IMR-90 (cell line): ENCODE results near the gene NTPCR. TPM values are rescaled to one million over a fixed set of nuclear protein-coding genes. Genes with fewer than 3 reads are reported as not detected.
A peak's percentile ranks its signal among the peaks of the same experiment; 100 is the strongest.

ENCODE experiments used
- ATAC-seq: fragments of 200-7000 bp; cut with Tn5 transposase; 2 replicates; pipeline ENCODE4 v1.9.1; 2020; ENCODE audit warnings: low read depth, mild to moderate bottlenecking, moderate library complexity
- BruUV-seq: library from RNA; stranded (reverse); fragments of 400-500 nt; replicated peaks from 2 replicates; lab custom pipeline; 2021; lab: Mats Ljungman, UMichigan
- CTCF ChIA-PET: fragments of 300-600 bp; formaldehyde crosslinking; extraction: SDS; loops from one replicate; lab custom pipeline; 2021; ENCODE audit warnings: antibody characterized with exemption; lab: Yijun Ruan, JAX
- POLR2A ChIA-PET: fragments of 300-600 bp; sonication (Branson Sonifier 250); formaldehyde crosslinking; loops from one replicate; lab custom pipeline; 2022; ENCODE audit warnings: antibody characterized with exemption; ENCODE audit not compliant: unreplicated experiment; lab: Charles Lee
- DNase-seq: peaks from one replicate; pipeline ENCODE4 v3.0.0; 2013
- H2AFZ ChIP-seq: replicated peaks from 2 replicates; pipeline ENCODE3; 2013; ENCODE audit warnings: low read length, mild to moderate bottlenecking; ENCODE audit not compliant: poor library complexity
- H2AK5ac ChIP-seq: 2 replicates; pipeline ENCODE4 v1.6.1; 2013; ENCODE audit warnings: low read depth, low read length, inconsistent platforms
- H2AK9ac ChIP-seq: replicated peaks from 2 replicates; pipeline ENCODE3; 2013; ENCODE audit warnings: mild to moderate bottlenecking, low read depth, low read length, moderate library complexity; ENCODE audit not compliant: poor library complexity
- H2BK120ac ChIP-seq: 2 replicates; pipeline ENCODE4 v1.6.1; 2013; ENCODE audit warnings: low read depth, low read length, inconsistent platforms
- H2BK15ac ChIP-seq: 3 replicates; pipeline ENCODE4 v1.6.1; 2013; ENCODE audit warnings: low read depth, low read length, inconsistent platforms
- H2BK20ac ChIP-seq: 2 replicates; pipeline ENCODE4 v1.6.1; 2013; ENCODE audit warnings: low read depth, mild to moderate bottlenecking, inconsistent platforms, low read length, moderate library complexity
- H2BK5ac ChIP-seq: 2 replicates; pipeline ENCODE4 v1.6.1; 2013; ENCODE audit warnings: mild to moderate bottlenecking, low read depth, low read length, inconsistent platforms; ENCODE audit not compliant: poor library complexity, severe bottlenecking
- H3K14ac ChIP-seq: replicated peaks from 2 replicates; pipeline ENCODE4 v1.6.1; 2013; ENCODE audit warnings: low read depth, low read length, inconsistent platforms
- H3K18ac ChIP-seq: 2 replicates; pipeline ENCODE4 v1.6.1; 2013; ENCODE audit warnings: low read depth, low read length, control low read depth
- H3K23ac ChIP-seq: 2 replicates; pipeline ENCODE4 v1.6.1; 2013; ENCODE audit warnings: low read depth, low read length, inconsistent platforms
- H3K27ac ChIP-seq: 2 replicates; pipeline ENCODE4 v1.5.1; 2013; ENCODE audit warnings: mild to moderate bottlenecking, control low read depth, low read length; ENCODE audit not compliant: insufficient read depth
- H3K27me3 ChIP-seq: 2 replicates; pipeline ENCODE4 v1.6.1; 2013; ENCODE audit warnings: low read length; ENCODE audit not compliant: control insufficient read depth, insufficient read depth
- H3K36me3 ChIP-seq: 2 replicates; pipeline ENCODE4 v1.6.1; 2013; ENCODE audit warnings: low read length, mixed read lengths; ENCODE audit not compliant: control insufficient read depth, insufficient read depth
- H3K4ac ChIP-seq: 2 replicates; pipeline ENCODE4 v1.6.1; 2013; ENCODE audit warnings: low read depth, low read length, inconsistent platforms
- H3K4me1 ChIP-seq: 2 replicates; pipeline ENCODE4 v1.6.1; 2013; ENCODE audit warnings: low read length, mixed read lengths; ENCODE audit not compliant: control insufficient read depth, insufficient read depth
- H3K4me2 ChIP-seq: 2 replicates; pipeline ENCODE4 v1.6.1; 2013; ENCODE audit warnings: low read depth, mild to moderate bottlenecking, control low read depth, low read length, moderate library complexity
- H3K4me3 ChIP-seq: 2 replicates; pipeline ENCODE4 v1.5.1; 2013; ENCODE audit warnings: low read depth, mild to moderate bottlenecking, control low read depth, low read length, moderate library complexity; ENCODE audit not compliant: insufficient read depth
- H3K56ac ChIP-seq: 2 replicates; pipeline ENCODE4 v1.6.1; 2013; ENCODE audit warnings: low read length, inconsistent platforms; ENCODE audit not compliant: insufficient read depth; ENCODE audit errors: extremely low read depth
- H3K79me1 ChIP-seq, 2 experiments: 2 replicates each; pipeline ENCODE4 v1.6.1; 2013; ENCODE audit warnings: low read length in 2 of 2, inconsistent platforms in 1 of 2, low read depth in 1 of 2
- H3K9ac ChIP-seq: 2 replicates; pipeline ENCODE4 v1.6.1; 2013; ENCODE audit warnings: low read depth, low read length, control low read depth
- H3K9me1 ChIP-seq: 2 replicates; pipeline ENCODE4 v1.6.1; 2013; ENCODE audit warnings: low read length, inconsistent platforms; ENCODE audit not compliant: insufficient read depth
- H3K9me3 ChIP-seq: 2 replicates; pipeline ENCODE4 v1.6.1; 2013; ENCODE audit warnings: low read length; ENCODE audit not compliant: control insufficient read depth, insufficient read depth
- H4K20me1 ChIP-seq: 2 replicates; pipeline ENCODE4 v1.6.1; 2013; ENCODE audit warnings: low read length, inconsistent platforms; ENCODE audit not compliant: insufficient read depth
- H4K5ac ChIP-seq: 2 replicates; pipeline ENCODE4 v1.6.1; 2013; ENCODE audit warnings: mild to moderate bottlenecking, low read depth, low read length, control low read depth
- H4K8ac ChIP-seq, 2 experiments: 2 replicates each; pipeline ENCODE4 v1.6.1; 2013; ENCODE audit warnings: low read depth in 2 of 2, low read length in 2 of 2, control low read depth in 1 of 2, inconsistent platforms in 1 of 2
- H4K91ac ChIP-seq: 2 replicates; pipeline ENCODE4 v1.6.1; 2013; ENCODE audit warnings: low read depth, low read length, inconsistent platforms; ENCODE audit not compliant: insufficient read depth
- BHLHE40 ChIP-seq: fragments of 150-350 bp; IDR thresholded peaks from 2 replicates; pipeline ENCODE4 v1.6.1; 2016; ENCODE audit warnings: mild to moderate bottlenecking, low read depth, low read length
- MXI1 ChIP-seq: IDR thresholded peaks from 2 replicates; pipeline ENCODE4 v1.6.1; 2012; ENCODE audit warnings: low read depth, mild to moderate bottlenecking, low read length, moderate library complexity, borderline replicate concordance
- WGBS, 2 experiments: methylation state at CpG; one replicate each; pipeline versions ENCODE4 v1.1.5 to v1.1.7; 2013; ENCODE audit warnings: missing lambda C conversion rate in 2 of 2; ENCODE audit not compliant: insufficient read length in 1 of 2; ENCODE audit errors: extremely low coverage in 2 of 2; 5-methylcytosine and 5-hydroxymethylcytosine counted together
- dilution Hi-C: fragments of 300-500 bp; cut with HindIII; formaldehyde crosslinking; loops from one replicate; pipeline ENCODE4 v1.14.3; 2018; ENCODE audit warnings: low sequenced_read_pairs; ENCODE audit not compliant: unreplicated experiment
- in situ Hi-C: fragments of 300-500 bp; cut with MboI; formaldehyde crosslinking; loops from 3 replicates; pipeline ENCODE4 v1.14.3; 2019; ENCODE audit warnings: low sequenced_read_pairs, inconsistent platforms, mixed read lengths
- intact Hi-C: fragments of 100-400 bp; cut with micrococcal nuclease; formaldehyde crosslinking; loops from 2 replicates; pipeline ENCODE4 v1.10.0; 2022
- polyA plus RNA-seq, 3 experiments: library from polyadenylated mRNA; depleted of rRNA; stranded (reverse); fragments of >200 nt; gene quantifications; 2 replicates each; pipeline ENCODE4 v1.2.3, GENCODE V29; 2012; ENCODE audit warnings: low replicate concordance in 1 of 3
- total RNA-seq: library from RNA; depleted of rRNA; stranded (reverse); fragments of >200 nt; gene quantifications from 2 replicates; pipeline ENCODE4 v1.2.3, GENCODE V29; 2012

The NTPCR gene
- total and polyA plus RNA-seq, 2 of the 4 experiments (the other 2 are of a cell fraction) = 13.3 to 16.5 TPM

DNA sequence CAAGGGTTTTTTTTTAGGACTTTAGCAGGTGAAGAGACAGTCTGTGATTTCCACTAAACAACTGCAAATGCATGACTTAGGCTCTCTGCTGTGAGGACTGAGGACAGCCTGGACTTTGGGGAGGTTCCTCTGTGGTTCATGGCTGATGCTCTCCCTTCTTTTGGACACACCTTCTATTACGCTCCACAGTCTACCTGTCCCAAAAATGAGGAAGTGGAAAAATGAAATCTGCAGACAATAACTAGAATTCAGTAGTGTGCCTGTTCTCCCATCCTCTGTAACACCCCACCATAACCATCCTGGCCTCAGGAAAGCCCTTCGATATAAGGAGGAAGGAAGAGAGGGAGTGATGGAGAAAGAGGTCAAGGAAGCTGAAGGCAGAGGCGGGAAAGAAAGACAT is 68.7 kb downstream of the NTPCR start:
- no peaks in the 10 kb centered on the region for H3K9me3 ChIP-seq
- H2BK20ac ChIP-seq = peak overlapping the region; percentile 91
- H4K8ac ChIP-seq = peak overlapping the region; percentile 31 to 54; a peak in 2 of 4 replicates
- WGBS, 2 experiments = 100% methylated on average over 1 of the region's 3 CpGs; no CpG with 5 or more reads in 1 of the 2 experiments
- peak overlapping the region; percentile 88 for H2BK120ac ChIP-seq
- peak overlapping the region; percentile 44; the same call in 1 of the 2 replicates for H3K23ac ChIP-seq
- BruUV-seq = no TSS peak
- POLR2A ChIA-PET = no interaction called here
- H3K27ac ChIP-seq = peak overlapping the region; percentile 95; the same call in 1 of the 2 replicates
- peaks cover 3% of the 10 kb centered on the region; the same call in 1 of the 2 replicates for H3K36me3 ChIP-seq
- CTCF ChIA-PET = no interaction called here
- H3K14ac ChIP-seq = peak overlapping the region; percentile 49; the same call in 1 of the 2 replicates
- H4K91ac ChIP-seq = peak overlapping the region; percentile 87
- H2BK15ac ChIP-seq = peak overlapping the region; percentile 66; the same call in 2 of the 3 replicates
- peak overlapping the region; percentile 90 for H3K4ac ChIP-seq
- in situ Hi-C loops = no loop called here
- peaks cover 12% of the 10 kb centered on the region; the same call in 1 of the 2 replicates for H3K9me1 ChIP-seq
- ATAC-seq = no peak
- no peaks in the 10 kb centered on the region for H3K27me3 ChIP-seq
- H3K9ac ChIP-seq = no peak overlapping the region
- no peak for DNase-seq
- H3K56ac ChIP-seq = no peak overlapping the region
- TF ChIP-seq MXI1 (no peak), BHLHE40 (no peak)
- H2BK5ac ChIP-seq = no peak overlapping the region
- no peak overlapping the region for H3K4me2 ChIP-seq
- peak overlapping the region; percentile 71 for H4K5ac ChIP-seq
- peak overlapping the region; percentile 79 for H2AK9ac ChIP-seq
- no peaks in the 10 kb centered on the region for H4K20me1 ChIP-seq
- H3K4me3 ChIP-seq = no peak overlapping the region
- H2AFZ ChIP-seq = no peak overlapping the region
- H3K4me1 ChIP-seq = peaks cover 18% of the 10 kb centered on the region
- no peaks in the 10 kb centered on the region for H3K79me1 ChIP-seq
- dilution Hi-C loops = no loop called here
- peak overlapping the region; percentile 95 for H3K18ac ChIP-seq
- H2AK5ac ChIP-seq = peak overlapping the region; percentile 96
- intact Hi-C loops = loop anchor here (5.0 kb wide), 1 partner anchor 93 kb away; no protein-coding TSS in a partner anchor
